CD1c-positive myeloid dendritic cell (primary cell): Measurements from ENCODE around the gene SRSF1.

Source experiments
- DNase-seq: peaks from one replicate; pipeline ENCODE4 v3.0.0-alpha.2; 2016; ENCODE audit errors: extremely low spot score

SRSF1 gene

DNA sequence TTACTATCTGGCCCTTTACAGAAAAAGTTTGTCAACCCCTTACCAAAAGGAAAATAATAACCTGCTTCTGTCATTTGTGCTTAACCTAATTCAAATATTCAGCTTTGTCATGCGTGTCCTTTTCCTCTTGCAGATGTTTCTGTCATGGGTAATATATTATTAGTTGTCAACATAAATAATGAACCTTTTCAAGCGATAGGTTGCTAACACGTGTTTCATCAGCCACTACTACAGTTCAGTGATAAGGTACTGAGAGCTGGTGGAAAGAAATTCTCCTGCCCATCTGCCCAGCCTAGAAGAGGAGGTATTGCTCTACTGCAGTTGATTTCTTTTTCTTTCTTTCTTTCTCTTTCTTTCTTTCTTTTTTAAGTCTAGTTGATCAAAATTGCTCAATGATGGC is 12.0 kb upstream of the SRSF1 start:
- DNase-seq, result no peak

DNA sequence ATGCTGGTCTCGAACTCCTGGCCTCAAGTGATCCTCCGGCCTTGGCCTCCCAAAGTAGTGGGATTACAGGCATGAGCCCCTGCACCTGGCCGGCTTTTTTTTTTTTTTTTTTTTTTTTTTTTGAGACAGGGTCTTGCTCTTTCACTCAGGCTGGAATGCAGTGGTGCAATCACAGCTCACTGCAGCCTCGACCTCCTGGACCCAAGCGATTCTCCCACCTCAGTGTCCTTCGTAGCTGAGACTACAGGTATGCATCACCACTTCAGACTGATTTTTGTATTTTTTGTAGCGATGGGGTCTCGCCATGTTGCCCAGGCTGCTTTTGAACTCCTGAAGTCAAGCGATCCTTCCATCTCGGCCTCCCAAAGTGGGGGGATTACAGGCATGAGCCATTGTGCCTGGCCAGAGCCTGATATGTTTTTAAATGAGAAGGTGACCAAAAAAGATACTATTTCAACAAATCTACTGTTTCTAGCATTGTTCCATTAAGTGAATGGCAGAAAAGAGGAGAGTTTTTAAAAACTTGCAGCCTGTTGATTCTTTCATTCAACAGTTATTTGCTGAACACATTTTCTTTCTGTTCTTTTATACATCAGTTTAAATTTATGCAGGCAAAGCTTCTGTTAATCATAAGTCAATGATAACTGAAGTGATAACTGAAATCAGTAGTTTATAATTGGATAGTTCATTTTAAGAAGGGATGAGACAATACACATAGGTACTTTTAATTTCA is 3.2 kb upstream of the SRSF1 start:
- no peak for DNase-seq

DNA sequence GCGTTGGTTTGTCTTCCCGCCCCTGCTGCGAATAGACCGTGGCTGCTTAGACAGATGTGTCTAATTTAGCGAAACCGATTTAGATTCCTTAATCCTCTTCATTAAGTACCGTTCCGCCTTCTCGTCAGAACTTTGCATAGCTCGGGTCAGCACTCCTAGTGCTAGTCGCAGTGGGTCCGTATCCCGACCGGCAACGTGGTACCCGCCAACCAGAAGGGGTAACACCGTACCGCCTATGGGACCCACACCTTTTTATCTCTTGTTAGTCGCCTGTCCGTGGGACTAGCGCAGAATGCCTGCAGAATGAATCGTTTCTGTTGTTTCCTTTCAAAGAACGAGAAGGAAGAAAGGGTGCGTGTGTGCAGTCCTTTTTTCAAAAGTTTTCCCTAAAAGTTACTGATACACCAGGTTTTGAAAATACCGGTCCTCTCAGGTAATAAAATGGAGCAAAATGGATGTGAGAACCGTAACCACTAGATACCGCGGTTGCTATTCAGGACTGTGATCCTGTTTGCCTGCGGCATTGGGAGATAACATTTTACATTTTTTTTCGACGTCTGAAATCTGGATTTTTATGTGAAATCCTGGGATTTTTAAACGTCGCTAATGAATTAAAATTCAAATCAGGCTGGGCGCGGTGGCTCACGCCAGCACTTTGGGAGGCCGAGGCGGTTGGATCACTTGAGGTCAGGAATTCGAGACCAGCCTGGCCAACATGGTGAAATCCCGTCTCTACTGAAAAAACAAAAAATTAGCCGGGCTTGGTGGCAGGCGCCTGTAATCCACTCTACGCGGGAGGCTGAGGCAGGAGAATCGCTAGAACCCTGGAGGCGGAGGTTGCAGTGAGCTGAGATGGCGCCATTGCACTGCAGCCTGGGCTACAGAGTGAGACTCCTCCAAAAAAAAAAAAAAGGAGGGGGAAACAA is 998 bp upstream of the SRSF1 start:
- no peak for DNase-seq

DNA sequence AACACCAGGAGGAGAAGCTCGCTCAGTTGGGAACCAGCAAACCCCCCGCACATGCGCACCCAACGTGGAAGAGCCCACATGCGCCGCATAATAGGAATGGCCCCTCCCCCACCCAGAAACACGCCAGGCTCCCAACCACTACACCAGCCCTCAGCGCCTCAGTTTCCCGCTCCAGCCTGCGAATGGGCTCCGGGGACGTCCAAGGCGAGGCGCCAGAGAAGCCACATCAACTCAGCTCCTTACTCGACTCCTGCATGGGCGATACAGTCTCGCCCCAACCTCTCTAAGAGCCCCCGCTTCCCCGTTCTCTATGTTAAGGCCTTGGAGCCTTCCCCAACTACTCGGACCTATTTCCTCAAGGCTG is 504 bp downstream of the SRSF1 start:
- peak; percentile 44 for DNase-seq

DNA sequence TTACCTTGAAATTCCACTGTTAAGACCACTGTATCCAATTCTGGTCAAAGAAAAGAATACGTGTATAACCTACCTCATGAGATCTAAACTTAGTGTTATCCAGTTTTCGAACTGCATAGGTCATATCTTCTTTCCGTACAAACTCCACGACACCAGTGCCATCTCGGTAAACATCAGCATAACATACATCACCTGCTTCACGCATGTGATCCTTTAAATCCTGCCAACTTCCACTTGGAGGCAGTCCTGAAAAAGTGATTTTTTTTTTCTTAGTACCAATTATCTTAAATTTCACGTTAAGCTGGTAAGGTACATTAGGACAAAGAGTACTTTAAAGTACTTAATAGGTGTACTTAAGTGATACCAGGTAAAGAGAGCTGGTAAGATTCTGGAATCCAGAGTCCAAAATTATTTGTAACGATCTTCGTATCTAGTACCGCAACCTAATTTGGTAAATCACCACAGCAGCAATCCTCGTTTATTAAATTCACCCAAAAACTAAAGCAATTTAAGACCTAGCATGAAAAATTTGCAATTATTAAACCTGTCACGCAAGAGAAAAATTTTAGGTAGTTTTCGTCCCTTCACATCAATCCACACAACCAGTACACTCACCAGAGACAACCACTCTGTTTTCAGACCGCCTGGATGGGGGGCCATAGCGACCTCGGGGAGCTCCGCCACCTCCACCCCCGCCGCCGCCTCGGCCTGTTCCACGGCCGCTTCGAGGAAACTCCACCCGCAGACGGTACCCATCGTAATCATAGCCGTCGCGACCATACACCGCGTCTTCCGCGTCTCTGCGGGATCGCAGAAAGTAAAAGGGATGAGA is 1.1 kb downstream of the SRSF1 start:
- DNase-seq, result no peak

DNA sequence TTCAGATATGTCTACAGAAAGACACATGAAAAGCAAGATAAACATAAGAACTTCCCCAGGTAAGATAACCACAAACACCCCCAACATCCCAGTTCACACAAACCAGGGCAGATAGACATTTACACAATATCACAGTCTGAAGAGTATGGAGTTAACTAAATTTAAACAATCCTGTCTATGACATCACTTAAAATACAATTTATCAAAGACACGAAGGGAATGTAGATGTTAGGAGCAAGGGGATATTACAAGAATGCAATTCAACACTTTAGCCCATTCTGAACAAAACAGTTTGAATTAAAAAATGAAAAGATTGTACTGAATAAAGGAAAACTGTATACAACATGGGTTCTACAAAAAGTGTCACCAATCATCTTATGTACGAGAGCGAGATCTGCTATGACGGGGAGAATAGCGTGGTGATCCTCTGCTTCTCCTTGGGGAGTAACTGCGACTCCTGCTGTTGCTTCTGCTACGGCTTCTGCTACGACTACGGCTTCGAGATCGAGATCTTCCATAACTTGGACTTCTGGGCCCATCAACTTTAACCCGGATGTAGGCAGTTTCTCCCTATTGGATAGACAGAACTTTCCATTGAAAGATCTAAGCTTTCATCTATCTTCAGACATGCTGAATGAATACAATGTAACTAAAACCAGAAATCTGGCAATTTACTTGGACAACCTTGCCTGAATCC is 1.9 kb downstream of the SRSF1 start:
- DNase-seq, result no peak

DNA sequence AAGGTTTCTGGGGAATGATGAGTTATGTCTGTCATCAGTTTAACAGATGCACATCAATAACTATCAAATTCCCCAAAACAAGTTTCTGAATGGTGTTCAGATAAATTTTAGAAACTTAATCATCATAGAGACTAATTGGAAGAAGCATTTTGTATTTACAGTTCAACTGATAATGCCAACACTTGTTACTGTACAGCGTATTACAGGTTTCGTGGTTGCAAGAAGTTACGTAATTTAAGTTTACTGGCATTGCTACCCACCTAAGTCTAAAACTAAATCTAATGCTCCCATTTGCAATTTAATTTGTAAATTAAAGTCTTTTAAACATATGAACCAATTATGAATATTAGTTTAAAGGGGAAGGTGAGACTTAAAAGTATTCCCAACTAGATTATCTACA is 3.0 kb downstream of the SRSF1 start:
- no peak for DNase-seq

DNA sequence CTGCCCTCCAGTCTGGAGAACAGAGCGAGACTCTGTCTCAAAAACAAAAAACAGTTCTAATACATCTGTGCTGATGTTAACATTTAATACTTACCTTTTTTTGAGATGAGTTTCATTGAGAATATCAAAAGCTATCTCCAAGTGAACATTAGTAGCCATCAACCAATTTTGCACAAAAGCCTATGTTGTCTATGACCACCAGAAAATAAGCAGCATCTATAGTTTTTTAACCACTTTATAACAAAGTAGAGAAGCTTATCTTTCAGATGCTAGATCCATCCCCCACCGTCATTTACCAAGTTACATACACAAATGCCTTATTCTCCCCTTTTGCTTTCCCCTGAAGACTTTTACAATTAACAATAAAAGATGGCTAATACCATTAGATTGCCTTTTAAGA is 4.1 kb downstream of the SRSF1 start:
- DNase-seq, result no peak

DNA sequence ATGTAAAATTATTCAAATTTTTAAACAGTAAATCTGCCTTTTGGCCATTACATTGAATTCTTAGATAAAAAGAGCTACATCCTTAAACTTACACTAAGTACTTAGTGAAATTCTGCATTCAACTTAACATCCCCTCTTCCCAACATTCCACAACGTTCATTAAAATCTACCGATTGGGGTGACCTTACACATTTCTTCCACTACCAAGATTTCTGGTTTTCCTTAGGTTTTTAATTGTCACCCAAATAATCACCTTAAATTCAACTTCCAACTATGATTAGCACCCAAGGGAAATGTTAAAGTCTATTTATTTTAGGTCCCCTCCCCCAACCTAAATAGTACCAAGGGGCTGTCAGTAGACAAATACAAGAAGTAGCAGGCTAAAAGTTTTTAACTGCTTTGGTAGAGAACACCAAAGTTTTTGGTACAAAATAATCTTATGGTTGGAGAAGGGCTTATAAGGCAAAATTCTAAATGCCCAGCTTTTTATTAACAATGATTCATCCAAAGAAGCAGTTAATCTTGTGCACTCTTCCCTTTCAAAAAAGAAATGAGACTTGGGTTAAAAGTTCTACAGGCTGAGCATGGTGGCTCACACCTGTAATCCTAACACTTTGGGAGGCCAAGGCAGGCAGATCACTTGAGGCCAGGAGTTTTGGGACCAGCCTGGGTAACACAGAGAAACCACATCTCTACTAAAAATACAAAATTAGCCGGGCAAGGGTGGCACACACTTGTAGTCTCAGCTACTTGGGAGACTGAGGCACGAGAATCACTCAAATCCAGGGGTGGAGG is 4.7 kb downstream of the SRSF1 start:
- DNase-seq, result no peak

DNA sequence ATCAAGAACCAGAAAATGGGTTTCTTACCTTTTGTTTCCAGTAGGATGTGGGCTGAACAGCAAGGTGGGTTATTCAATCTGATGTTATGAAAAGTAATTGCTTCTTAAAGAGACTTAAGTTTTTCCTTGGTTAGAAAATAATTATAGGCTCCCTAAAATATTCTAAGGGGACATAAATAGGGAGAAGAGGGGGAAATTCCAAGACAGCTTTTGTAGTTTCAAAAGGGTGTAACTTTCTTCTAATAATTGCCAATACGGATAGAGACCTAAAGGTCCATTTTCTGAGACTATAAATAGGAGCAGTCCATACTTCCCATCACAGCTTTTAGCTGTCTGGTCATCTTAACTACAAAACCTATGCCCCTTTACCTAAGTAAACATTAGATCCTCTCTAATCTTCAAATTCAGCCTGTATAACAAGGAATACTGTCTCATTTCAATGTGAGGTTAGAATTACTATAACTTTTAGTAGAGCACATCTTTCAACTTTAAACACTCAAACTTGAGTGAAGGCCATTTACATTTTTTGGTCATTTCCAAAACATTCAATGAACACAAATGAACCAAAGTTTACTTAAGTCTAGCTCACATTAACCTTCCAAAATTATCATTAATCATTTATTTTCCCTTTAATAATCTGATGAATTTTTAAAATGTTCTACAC is 5.5 kb downstream of the SRSF1 start:
- DNase-seq, result no peak

DNA sequence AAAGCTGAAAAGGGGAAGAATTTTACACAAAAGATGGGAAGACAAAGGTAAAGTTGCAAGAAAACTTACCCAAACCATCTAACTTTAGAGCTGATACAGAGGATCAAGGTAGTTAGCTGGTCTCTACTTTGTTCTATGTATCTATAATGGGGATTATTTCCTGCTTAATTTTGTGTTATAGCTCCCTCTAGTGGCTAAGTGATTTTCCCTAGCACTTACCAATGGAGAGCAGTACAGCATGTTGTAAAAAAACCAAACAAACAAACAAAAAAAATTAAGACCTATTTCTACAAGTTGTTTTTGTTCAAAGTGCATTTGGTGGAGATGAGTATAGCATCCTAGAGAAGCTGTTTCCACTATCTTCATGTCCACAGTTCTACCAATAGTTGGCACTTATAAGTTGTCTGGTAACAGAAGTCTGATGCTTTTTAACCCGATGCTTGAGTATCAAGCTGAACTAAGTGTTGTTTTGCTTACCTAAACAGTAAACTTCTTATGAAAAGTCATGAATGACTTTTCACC is 7.5 kb downstream of the SRSF1 start:
- DNase-seq, result peak; percentile 84

DNA sequence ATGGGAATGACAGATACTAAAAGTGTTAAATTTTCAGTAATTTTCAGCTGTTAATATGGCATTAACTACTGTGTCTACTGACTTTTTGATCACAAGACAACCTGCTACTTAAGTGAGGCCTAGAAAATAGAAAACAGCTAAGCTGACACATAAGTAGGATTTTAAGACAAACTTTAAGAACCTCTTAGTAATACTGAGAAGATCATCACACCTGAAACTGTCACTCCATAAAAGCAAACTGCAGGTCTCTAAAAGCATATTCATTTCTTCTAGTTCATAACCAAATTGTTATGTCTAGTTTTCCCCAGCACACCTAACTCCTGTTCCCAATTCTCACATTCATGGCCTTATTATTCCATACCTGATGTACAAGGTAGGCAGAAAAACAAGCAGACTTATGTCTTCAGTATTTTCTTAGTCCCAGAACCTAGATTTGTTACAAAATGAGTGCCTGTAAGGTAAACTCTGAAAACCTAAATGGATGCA is 8.0 kb downstream of the SRSF1 start:
- DNase-seq, result no peak

DNA sequence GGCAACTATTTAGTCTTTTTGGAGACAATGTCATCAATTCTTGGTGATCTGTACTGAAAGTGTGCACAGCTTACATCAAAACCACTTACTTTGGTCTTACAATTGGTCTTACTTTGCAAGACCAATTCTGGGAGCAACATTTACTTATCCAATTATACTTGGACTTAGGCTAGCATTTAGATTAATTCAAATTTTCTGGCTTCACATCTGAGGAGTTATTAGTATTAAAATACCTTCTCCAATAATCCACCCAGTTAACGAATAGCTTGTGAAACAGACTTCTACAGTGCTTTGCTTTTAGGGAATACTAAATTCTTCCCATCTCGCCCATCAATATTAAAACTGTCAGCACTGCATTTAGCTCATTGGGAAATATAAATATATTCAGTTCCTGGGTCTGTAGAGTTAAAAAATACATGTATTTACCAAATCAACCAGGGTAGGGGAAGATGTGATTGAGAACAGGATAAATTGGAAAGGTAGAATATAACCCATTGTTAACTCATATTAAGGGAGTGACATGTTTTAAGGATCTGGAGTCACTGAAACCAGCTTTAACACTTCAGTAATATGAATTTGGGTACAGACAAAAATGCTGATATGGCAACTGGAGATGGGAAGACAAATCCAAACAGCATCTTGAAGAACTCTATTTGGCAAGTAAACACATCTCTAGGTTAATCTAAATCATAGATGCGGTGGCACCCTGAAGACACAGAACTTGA is 9.8 kb downstream of the SRSF1 start:
- no peak for DNase-seq

DNA sequence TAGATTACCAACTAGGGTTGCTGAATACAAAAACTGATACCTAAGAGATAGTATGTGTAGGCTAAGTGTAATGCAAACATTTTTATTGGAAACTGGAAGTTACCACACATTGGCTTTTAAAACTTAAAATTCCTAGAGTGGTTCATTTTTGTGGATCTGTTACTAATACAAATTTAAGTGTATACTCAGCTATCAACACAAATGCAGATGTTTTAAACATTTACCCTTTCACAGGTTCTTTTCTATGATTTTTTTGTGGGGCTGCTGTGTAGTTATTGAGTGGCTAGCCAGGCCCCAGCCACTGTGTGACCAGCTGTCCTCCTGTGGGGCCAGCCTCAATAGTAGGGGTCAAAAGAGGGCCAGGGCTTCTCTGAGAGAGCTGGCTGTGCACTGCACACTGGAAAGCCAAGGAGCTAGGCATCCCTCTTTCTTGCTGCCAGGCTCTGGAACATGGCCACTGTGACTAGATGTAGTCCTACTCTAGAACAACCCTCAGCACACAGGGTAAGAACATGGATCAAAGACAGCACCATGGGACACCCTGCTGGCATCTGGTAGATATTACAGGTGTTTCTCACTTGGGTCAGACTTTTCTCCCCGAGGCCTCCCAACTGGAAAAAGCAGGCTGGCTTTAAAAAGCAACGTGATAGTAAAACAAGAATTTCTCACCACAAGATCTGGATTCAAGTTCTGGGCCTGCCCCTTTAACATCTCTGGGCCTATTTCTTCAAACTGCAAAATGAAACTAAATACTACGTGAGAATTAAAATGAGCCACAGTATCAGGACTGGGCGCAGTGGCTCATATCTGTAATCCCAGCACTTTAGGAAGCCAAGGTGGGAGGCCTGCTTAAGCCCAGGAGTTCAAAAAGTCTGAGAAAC is 11.7 kb downstream of the SRSF1 start:
- peak; percentile 71 for DNase-seq

DNA sequence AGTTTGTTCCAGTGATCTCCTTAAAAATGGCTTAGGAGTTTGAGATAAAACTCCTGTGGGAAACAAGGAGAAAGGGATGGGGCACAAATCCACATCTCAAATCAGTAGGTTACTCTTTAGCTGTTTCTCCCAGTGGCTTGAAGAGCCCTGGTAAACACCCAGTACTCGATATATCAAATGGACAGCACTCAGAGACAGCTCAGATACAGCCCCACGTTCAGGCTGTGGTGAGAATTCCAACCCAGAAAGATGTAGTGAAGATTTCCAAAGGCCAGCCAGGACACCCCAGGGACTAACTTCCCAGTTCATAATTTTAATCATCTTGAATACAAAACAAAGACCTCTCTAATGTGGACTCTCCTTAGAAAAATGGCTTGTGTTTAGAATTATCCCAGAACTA is 12.6 kb downstream of the SRSF1 start:
- no peak for DNase-seq

DNA sequence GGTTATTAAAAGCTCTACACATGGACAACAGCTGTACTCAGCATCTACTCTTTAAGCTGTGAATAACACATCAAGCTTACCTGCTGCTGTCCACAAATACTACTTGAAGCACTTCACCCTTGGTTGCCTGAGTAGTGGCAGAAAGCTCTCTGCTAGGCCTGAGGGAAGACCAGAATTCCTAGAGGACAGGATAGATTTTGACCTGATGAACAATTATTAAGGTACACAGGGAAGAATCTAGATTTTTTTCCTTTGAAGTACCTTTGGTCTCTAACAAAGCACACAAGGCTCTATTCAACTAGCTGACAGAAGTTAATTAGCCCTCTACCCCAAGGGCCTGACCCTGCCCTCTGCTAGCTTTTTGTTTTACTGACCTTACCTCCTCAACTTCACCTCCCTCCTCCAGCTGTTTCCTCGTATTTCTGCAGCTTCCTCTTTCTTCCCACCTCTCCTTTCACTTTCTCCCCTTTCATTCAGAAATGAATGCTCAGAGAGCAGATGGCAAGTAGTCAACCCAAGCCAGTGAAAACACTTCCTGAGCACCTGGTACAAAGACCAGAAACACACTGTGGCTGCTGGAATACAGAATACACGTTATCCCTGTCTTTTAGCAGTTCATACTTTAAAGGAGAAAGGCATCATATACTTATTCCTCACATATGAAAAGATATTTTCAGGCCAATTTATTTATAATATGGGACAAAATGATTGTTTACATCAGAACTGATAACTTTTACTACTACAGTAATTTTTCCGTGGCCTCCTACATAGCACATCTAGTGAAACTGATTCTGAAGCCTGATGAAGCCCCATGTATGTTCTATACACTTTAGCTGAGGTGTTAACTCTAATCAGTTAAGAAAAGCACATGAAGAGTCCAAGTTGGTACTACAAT is 13.3 kb downstream of the SRSF1 start:
- DNase-seq, result peak; percentile 14

DNA sequence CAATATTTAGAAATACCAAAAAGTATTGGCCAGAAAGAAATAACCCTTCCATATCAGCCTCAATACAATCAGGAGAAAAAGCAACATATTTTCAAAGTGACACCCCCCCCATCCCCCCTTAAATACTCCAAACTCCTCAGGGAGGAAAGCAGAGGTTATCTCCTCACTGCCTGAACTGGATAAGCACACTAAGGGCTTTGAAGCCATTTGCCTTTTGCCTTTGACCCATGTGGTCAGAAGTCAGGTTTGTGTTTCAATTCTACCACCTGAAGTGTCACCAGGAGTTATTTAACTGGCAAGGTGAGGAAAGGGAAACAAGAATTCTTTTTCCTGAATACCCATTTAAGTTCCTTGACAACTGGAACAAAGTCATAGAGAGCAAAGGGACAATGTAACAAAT is 15.5 kb downstream of the SRSF1 start:
- no peak for DNase-seq
